OCI-LY7 (cell line): ENCODE data around the gene TSPAN9. TPM values are rescaled to one million over a fixed set of nuclear protein-coding genes. Genes with fewer than 3 reads are reported as not detected.

Experiments used
- BruUV-seq: library from RNA; stranded (reverse); fragments of 400-500 nt; replicated peaks from 2 replicates; lab custom pipeline; 2021; lab: Mats Ljungman, UMichigan
- CTCF ChIA-PET: fragments of 300-600 bp; sonication (Branson Sonifier 250); formaldehyde crosslinking; loops from one replicate; lab custom pipeline; 2022; ENCODE audit warnings: antibody characterized with exemption; ENCODE audit not compliant: unreplicated experiment; lab: Charles Lee
- POLR2A ChIA-PET: fragments of 300-600 bp; sonication (Branson Sonifier 250); formaldehyde crosslinking; loops from one replicate; lab custom pipeline; 2022; ENCODE audit warnings: antibody characterized with exemption; lab: Charles Lee
- DNase-seq: peaks from one replicate; pipeline ENCODE4 v3.0.0-alpha.2; 2015; ENCODE audit warnings: low spot score
- H2AFZ ChIP-seq: fragments of 200-600 bp; sonication (generic), shearing (Covaris generic); 2 replicates; pipeline ENCODE4 v1.6.1; 2014; ENCODE audit warnings: mild to moderate bottlenecking, antibody characterized with exemption, low read length, moderate library complexity
- H3K27ac ChIP-seq: fragments of 200-600 bp; sonication (generic); 2 replicates; pipeline ENCODE4 v1.5.1; 2014; ENCODE audit warnings: mixed run types, low read depth, mild to moderate bottlenecking, moderate library complexity, low read length, inconsistent platforms; ENCODE audit not compliant: poor library complexity, severe bottlenecking
- H3K36me3 ChIP-seq: fragments of 200-600 bp; sonication (generic); 2 replicates; pipeline ENCODE4 v1.6.1; 2014; ENCODE audit warnings: mild to moderate bottlenecking, antibody characterized with exemption, low read length, moderate library complexity, mixed read lengths; ENCODE audit not compliant: insufficient read depth
- H3K4me1 ChIP-seq: fragments of 200-600 bp; sonication (generic); 2 replicates; pipeline ENCODE4 v1.5.1; 2014; ENCODE audit warnings: mild to moderate bottlenecking, low read length; ENCODE audit not compliant: insufficient read depth, poor library complexity, severe bottlenecking
- H3K4me2 ChIP-seq: fragments of 200-600 bp; sonication (generic); 2 replicates; pipeline ENCODE4 v1.6.1; 2014; ENCODE audit warnings: mild to moderate bottlenecking, low read length
- H3K4me3 ChIP-seq: fragments of 200-600 bp; sonication (generic); 2 replicates; pipeline ENCODE4 v1.5.1; 2014; ENCODE audit warnings: mild to moderate bottlenecking, low read depth, low read length; ENCODE audit not compliant: poor library complexity, severe bottlenecking
- H3K79me2 ChIP-seq: fragments of 200-600 bp; sonication (generic); 2 replicates; pipeline ENCODE4 v1.6.1; 2016; ENCODE audit warnings: low read depth, mild to moderate bottlenecking, low read length, moderate library complexity, mixed read lengths; ENCODE audit not compliant: insufficient read depth
- H3K9me2 ChIP-seq: fragments of 200-600 bp; sonication (generic); 2 replicates; pipeline ENCODE4 v1.6.1; 2016; ENCODE audit warnings: mild to moderate bottlenecking, low read length, mixed read lengths; ENCODE audit not compliant: insufficient read depth
- H3K9me3 ChIP-seq: fragments of 200-600 bp; sonication (generic); 2 replicates; pipeline ENCODE4 v1.6.1; 2014; ENCODE audit warnings: mild to moderate bottlenecking, mixed run types, low read length, mixed read lengths
- H4K20me1 ChIP-seq: fragments of 200-600 bp; sonication (generic); 2 replicates; pipeline ENCODE4 v1.6.1; 2014; ENCODE audit warnings: mild to moderate bottlenecking, antibody characterized with exemption, low read length, moderate library complexity, mixed read lengths; ENCODE audit not compliant: insufficient read depth
- CTCF ChIP-seq: fragments of 200-600 bp; sonication (generic); conservative IDR thresholded peaks from 2 replicates; pipeline ENCODE4 v1.5.1; 2014; ENCODE audit warnings: mild to moderate bottlenecking, antibody characterized with exemption, low read length, moderate library complexity, mixed read lengths
- EZH2phosphoT487 ChIP-seq: fragments of 200-600 bp; sonication (generic); IDR thresholded peaks from 2 replicates; pipeline ENCODE4 v1.6.1; 2018; ENCODE audit warnings: low read depth, borderline replicate concordance, mild to moderate bottlenecking, mixed run types, antibody characterized with exemption, low read length, moderate library complexity, mixed read lengths
- intact Hi-C: fragments of 100-400 bp; cut with micrococcal nuclease; formaldehyde crosslinking; loops from one replicate; pipeline ENCODE4 v1.10.0; 2022; ENCODE audit not compliant: unreplicated experiment
- total RNA-seq, 2 experiments: library from RNA; depleted of rRNA in 1 of 2; stranded (reverse); fragments of >200 nt in 1 of 2; shearing (Covaris generic) in 1 of 2; gene quantifications; 2 replicates each; pipeline ENCODE4 v1.2.3, GENCODE V29; 2014 to 2022

Gene TSPAN9
- total RNA-seq, 2 experiments from 2014 or later, result 0.50 to 0.74 TPM

- H4K20me1 ChIP-seq, result no peaks in the 10 kb centered on the region
- no peaks in the 10 kb centered on the region for H3K36me3 ChIP-seq
- no peak overlapping the region for H3K27ac ChIP-seq
- H3K4me1 ChIP-seq, result peaks cover 1% of the 10 kb centered on the region
- no peaks in the 10 kb centered on the region for H3K9me2 ChIP-seq
- TF ChIP-seq CTCF, result no peak
- TF ChIP-seq EZH2phosphoT487, result no peak
- DNase-seq, result no peak
- no peak overlapping the region for H3K4me3 ChIP-seq
- no peak overlapping the region for H2AFZ ChIP-seq
- POLR2A ChIA-PET, result no interaction called here
- H3K79me2 ChIP-seq, result no peaks in the 10 kb centered on the region
- no peak overlapping the region for H3K4me2 ChIP-seq
- no TSS peak for BruUV-seq
- CTCF ChIA-PET, result no interaction called here
- intact Hi-C loops, result no loop called here
- no peaks in the 10 kb centered on the region for H3K9me3 ChIP-seq
These were observed 108.2 kb downstream of the TSPAN9 start for GRCh38 chr12:3185260-3185870.

GRCh38 chr12:3186546-3187215 is 109.5 kb downstream of the TSPAN9 start:
- Histone ChIP-seq H3K4me2 (no peak overlapping the region), H3K4me3 (no peak overlapping the region), H4K20me1 (no peaks in the 10 kb centered on the region), H2AFZ (no peak overlapping the region), H3K4me1 (no peaks in the 10 kb centered on the region), H3K36me3 (no peaks in the 10 kb centered on the region), H3K79me2 (no peaks in the 10 kb centered on the region), H3K9me3 (no peaks in the 10 kb centered on the region), H3K27ac (no peak overlapping the region), H3K9me2 (no peaks in the 10 kb centered on the region)
- ChIA-PET POLR2A (no interaction called here), CTCF (no interaction called here)
- no TSS peak for BruUV-seq
- DNase-seq, result no peak
- intact Hi-C loops, result no loop called here
- TF ChIP-seq EZH2phosphoT487, result no peak
- no peak for TF ChIP-seq CTCF
